ENCODE results near the gene TCF4.
A peak's percentile ranks its signal among the peaks of the same experiment; 100 is the strongest.

Gene TCF4

GRCh38 chr18:55340998-55341397 lies 247.0 kb downstream of the TCF4 start:
- no peak for DNase-seq

DNA sequence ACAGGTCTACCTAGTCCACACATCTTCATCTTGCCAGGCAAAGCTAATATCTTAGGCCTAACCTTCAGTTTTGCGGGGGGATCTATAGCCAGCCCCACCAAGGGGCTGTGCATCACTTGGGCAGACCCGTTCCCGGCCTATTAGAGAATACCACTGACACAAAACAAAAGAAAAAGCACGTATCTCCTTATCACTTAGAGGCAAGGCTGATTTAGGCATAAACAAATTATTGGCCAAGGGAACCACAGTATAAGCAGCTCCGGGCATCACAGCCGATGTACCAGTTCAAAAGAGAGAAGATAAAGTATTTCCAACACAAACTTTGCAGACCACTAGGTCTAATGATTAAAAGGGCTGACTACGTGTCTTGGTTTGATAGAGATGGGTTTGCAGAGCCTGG lies 248.0 kb downstream of the TCF4 start:
- no peak for DNase-seq

- DNase-seq: no peak
These were observed 248.9 kb downstream of the TCF4 start for GRCh38 chr18:55338978-55339650.

DNA sequence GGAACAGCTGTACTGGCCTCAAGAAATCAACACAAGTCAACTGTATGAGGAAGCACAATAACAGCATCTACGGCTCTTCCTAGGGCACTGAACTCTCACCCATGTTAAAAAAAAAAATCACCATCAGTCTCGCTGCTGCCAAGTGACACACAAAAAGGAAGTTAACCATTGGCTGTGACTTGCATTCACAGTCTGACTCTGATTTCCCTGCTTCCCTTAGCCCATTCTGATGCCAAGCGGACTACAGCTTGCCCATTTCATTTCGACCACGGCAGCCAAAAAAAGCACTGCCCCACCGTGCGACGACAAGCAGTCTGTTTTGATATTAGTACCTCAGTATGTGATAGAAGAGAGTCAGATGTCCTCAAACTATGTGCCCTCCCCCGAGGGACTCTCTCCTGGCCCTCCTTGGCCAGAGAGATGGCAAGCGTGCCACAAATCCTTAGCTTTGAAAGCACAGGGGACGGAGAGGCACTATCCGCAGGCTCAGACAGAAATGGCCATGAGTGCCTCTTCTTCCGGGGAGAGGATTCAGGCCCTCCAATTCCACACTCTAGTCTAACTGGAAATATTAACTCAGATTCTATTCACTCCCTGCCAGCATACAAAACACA lies 250.0 kb downstream of the TCF4 start:
- DNase-seq: no peak

- no peak for DNase-seq
These were observed 250.9 kb downstream of the TCF4 start for GRCh38 chr18:55337138-55337537.

GRCh38 chr18:55336438-55337100 lies 251.4 kb downstream of the TCF4 start:
- DNase-seq: no peak

DNA sequence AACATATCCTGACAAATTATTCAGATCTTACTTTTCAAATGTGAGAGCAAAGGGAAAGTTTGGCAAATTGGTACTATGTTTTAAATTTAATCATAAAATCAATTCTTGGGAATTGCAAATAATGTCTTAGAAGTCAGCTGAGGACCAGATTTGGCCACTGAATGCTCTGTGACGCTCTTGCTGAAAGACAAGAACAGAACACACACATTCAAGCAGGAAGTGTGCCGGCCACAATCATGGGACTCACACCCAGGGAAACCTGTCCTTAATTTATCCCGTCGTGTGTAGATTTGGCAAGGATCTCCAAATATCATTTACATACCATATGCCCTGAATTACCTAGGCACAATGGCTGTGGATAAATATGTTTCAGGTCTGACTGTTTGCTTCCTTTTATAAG lies 253.1 kb downstream of the TCF4 start:
- no peak for DNase-seq

DNA sequence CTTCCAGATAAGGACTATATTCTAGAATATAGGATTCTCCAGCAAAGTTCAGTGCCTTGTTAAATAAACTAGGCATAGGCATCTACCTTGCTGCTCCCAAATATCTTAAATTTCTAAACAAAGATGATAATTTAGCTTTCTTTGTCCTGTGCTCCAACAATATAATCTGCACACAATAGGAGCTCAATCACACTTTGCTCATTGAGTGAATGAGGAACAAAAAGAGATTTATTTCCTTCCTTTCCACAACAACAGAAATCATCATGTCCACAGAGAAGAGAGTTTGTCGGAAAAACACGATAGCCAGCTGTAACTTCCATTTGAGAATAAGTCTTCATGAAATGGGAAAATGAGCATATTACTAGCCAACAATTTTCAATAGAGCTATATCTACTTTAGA lies 256.7 kb downstream of the TCF4 start:
- no peak for DNase-seq

- no peak for DNase-seq
These were observed 259.7 kb downstream of the TCF4 start for GRCh38 chr18:55328301-55328700.

- no peak for DNase-seq
These were observed 260.5 kb downstream of the TCF4 start for GRCh38 chr18:55327454-55327853.

GRCh38 chr18:55326134-55326533 lies 261.9 kb downstream of the TCF4 start:
- DNase-seq: no peak

GRCh38 chr18:55324166-55324565 lies 263.8 kb downstream of the TCF4 start:
- DNase-seq: no peak

DNA sequence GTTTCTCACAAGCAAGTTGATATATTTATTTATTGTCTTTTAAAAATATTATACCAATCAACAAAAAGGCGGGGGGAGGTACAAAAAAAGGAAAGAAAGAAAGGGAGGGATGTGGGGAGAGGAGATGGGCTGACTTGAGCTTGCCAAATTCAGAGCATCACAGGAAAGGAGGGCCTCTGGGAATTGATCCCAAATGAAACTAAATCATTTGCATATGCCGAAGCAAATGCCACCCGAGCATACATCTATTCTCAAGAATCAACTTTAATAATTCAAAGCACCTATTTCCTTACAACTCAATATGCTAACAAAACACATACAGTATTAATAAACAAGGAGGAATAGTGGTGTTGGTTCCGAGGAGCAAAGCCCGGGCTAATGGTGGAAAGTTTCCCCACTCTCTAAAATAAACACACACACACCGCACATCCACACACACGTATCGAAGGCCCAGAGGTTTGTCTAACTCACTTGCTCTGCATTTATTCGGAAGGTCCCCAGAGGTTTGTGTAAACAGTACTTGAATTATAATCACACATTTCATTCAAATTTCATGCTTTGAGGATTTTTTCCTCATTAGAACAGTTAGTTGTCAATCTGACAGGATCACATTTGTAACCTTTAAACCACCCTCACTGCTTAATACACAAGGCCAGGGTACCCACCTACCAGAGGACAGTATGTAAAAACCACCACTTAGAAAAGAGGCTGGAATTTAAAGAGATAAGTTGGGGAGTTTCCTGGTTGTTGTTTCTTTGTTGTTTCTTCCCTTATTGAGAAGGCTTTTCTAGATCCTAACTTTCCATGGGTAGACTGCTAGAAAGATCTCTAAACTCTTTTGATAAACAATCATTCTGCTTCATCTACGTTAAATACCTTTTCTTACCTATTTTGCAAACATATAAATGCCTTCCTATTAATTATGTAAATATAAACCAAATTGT lies 264.7 kb downstream of the TCF4 start:
- DNase-seq: no peak

DNA sequence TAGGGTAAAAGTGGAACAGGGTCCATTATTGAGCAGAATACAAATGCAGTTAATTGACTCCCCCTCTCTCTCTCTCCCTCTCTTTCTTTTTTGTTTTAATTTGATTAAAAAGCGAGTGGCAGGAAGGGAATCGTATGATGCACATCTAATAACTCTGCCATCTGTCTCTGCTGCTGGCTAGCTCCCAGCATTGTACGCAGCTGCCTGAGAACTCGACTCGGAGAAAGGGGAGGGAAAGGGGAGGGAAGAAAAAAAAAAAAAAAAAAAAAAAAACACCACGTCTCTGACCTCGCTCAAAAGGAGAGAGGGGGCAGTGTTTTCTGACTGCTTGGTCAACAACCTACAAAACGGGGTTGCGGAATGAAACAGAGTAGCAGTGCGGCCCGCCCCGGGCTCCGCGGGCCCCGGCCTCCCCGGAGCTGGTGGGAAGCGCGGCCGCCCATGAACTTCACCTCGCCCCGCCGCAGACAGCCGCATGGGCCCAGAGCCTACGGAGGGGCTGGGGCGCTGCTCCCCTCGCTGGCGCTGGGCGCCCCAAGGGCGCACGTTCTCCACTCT lies 265.7 kb downstream of the TCF4 start:
- peak; percentile 15 for DNase-seq

- DNase-seq: peak; percentile 59
These were observed 266.5 kb downstream of the TCF4 start for GRCh38 chr18:55321265-55322177.

- no peak for DNase-seq
These were observed 267.3 kb downstream of the TCF4 start for GRCh38 chr18:55320424-55321264.

DNA sequence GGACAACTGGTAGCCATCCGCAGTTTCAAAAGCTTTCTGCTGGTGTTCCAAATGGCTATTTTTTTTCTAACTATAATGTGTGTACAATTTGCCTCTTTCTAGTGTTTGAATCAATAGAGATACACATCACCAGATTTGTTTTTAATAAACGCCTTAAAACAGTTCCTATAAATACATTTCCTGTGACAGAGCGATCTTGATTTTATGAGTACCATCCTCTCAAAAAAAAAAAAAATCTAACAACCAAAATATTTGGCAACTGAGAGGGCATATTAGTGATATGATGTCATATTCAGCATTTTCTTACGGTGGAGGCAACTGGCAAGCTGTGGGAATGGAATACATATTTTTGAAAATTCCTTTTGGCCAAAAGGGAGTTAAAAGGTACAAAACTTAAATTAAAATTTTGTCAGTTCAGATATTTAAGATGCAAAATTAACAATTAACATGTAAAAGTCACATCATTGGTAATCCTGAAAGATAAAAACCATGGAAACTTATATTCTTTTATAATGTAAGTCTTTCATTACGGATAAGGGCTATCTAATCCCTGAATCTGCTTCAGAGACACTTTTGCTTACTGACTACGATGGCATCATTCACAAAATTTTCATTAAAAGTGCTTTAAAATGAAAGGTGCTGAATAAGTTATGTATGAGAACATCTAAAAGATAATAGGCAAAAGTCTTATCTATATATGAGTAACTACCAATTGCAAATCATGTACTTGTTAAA lies 268.4 kb downstream of the TCF4 start:
- DNase-seq: no peak

- DNase-seq: no peak
These were observed 269.0 kb downstream of the TCF4 start for GRCh38 chr18:55318951-55319441.

DNA sequence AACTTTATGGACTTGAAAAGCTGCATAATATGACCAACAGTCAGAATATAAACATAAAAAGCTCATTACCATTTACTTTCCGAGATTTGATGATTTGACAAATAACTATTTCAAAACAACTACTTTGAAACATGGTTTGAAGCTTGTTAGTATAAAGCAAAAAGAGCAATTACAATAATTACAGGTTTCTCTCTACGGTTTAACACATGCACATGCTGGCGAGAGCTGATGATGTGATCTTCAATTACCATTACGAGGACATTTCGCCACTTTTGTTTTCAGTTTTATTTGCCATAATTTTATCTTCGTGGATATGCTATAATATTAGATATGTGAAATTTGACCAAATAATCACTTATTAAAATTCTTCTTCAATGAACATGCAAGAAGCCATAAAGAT lies 270.1 kb downstream of the TCF4 start:
- DNase-seq: no peak

DNA sequence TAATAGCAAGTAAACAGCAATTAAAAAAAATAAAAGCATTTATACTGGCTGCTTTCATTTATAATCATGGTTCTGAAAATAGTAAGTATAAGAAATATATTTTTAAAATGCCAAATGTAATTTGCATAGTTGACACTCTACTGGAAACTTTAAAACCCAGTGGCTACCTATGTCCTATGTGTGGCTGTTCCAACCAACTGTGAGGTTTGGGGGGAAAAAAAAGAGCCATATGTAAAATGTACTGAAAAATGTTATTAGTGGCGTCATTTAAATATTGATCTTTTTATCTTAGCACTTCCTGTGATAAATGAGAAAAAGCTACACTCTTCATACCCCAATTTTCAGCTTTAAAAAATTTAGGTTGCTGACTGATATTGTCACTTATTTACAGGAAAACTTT lies 270.7 kb downstream of the TCF4 start:
- DNase-seq: no peak
